HL-60 (cell line): ENCODE results near the gene NT5C2.

ENCODE experiments used
- DNase-seq, 2 experiments: peaks; one replicate each; pipeline ENCODE4 v3.0.0-alpha.2; 2010 to 2020; ENCODE audit warnings: low read depth in 1 of 2, low spot score in 1 of 2
- H3K27ac ChIP-seq: fragments of 250-450 bp; sonication (Bioruptor Pico); replicated peaks from 2 replicates; pipeline ENCODE4 v1.5.1; 2020; ENCODE audit warnings: mild to moderate bottlenecking, moderate library complexity
- H3K27me3 ChIP-seq: fragments of 250-450 bp; sonication (Bioruptor Pico); 2 replicates; pipeline ENCODE4 v1.5.1; 2021; ENCODE audit warnings: mild to moderate bottlenecking, moderate library complexity; ENCODE audit not compliant: insufficient read depth, poor library complexity, severe bottlenecking
- H3K4me3 ChIP-seq: replicated peaks from 2 replicates; pipeline ENCODE4 v1.5.1; 2011; ENCODE audit warnings: mild to moderate bottlenecking, control low read depth, low read length; ENCODE audit not compliant: insufficient read depth
- CTCF ChIP-seq: IDR thresholded peaks from one replicate; pipeline ENCODE4 v1.5.1; 2011; ENCODE audit warnings: low read length, control low read depth, inconsistent platforms; ENCODE audit not compliant: insufficient read depth
- GABPA ChIP-seq: IDR thresholded peaks from 2 replicates; pipeline ENCODE4 v1.6.1; 2012; ENCODE audit warnings: low read depth
- POLR2AphosphoS5 ChIP-seq: IDR thresholded peaks from 2 replicates; pipeline ENCODE4 v1.6.1; 2012; ENCODE audit warnings: low read depth
- REST ChIP-seq: IDR thresholded peaks from 2 replicates; pipeline ENCODE4 v1.6.1; 2012; ENCODE audit warnings: low read depth; ENCODE audit not compliant: insufficient replicate concordance
- SPI1 ChIP-seq: IDR thresholded peaks from 2 replicates; pipeline ENCODE4 v1.6.1; 2012; ENCODE audit warnings: low read depth, mild to moderate bottlenecking, borderline replicate concordance
- long read RNA-seq: library from polyadenylated mRNA; unstranded; transcript quantifications from one replicate; pipeline ENCODE4 v2.0.0, GENCODE V29; 2020

The NT5C2 gene
- long read RNA-seq, transcript NT5C2-201 (18 exons, 3,435 nt), result major isoform, 26 of 156 reads
- long read RNA-seq, partial matches to known transcripts, result 18 of 156 reads
- long read RNA-seq, other reads (novel, unspliced or antisense), result 112 of 156 reads

- peak within 1 kb of the TSS; percentile 94 for H3K27ac ChIP-seq
- H3K27me3 ChIP-seq, result no peaks in the 10 kb centered on the region
- DNase-seq, result peak in 1 of 2 experiments; percentile 71
- TF ChIP-seq REST (no peak), POLR2AphosphoS5 (no peak; the same call in 1 of the 2 replicates), GABPA (no peak), SPI1 (no peak), CTCF (no peak)
- H3K4me3 ChIP-seq, result peak within 1 kb of the TSS; percentile 69
Measured at GRCh38 chr10:103193107-103193819, at the start of gene NT5C2. NT5C2 (minus strand) TSS chr10:103193272; CDS start chr10:103174958, 18,314 bp downstream.

- H3K27ac ChIP-seq, result peak overlapping the region; percentile 67
- H3K27me3 ChIP-seq, result no peaks in the 10 kb centered on the region
- peak in 1 of 2 experiments; percentile 63 for DNase-seq
- no peak overlapping the region for H3K4me3 ChIP-seq
- TF ChIP-seq CTCF (no peak), REST (no peak), POLR2AphosphoS5 (no peak), SPI1 (no peak)
Measured at GRCh38 chr10:103241262-103242011, 48.4 kb upstream of the NT5C2 start.

- Histone ChIP-seq H3K27me3 (no peaks in the 10 kb centered on the region), H3K4me3 (no peak overlapping the region), H3K27ac (no peak overlapping the region; the same call in 1 of the 2 replicates)
- TF ChIP-seq GABPA (no peak), REST (no peak), SPI1 (no peak), POLR2AphosphoS5 (no peak), CTCF (no peak)
- DNase-seq, result peak in 1 of 2 experiments; percentile 10
Measured at GRCh38 chr10:103238506-103239252, 45.6 kb upstream of the NT5C2 start.
